ENCODE results near the gene IL22RA1.

IL22RA1 gene

DNA sequence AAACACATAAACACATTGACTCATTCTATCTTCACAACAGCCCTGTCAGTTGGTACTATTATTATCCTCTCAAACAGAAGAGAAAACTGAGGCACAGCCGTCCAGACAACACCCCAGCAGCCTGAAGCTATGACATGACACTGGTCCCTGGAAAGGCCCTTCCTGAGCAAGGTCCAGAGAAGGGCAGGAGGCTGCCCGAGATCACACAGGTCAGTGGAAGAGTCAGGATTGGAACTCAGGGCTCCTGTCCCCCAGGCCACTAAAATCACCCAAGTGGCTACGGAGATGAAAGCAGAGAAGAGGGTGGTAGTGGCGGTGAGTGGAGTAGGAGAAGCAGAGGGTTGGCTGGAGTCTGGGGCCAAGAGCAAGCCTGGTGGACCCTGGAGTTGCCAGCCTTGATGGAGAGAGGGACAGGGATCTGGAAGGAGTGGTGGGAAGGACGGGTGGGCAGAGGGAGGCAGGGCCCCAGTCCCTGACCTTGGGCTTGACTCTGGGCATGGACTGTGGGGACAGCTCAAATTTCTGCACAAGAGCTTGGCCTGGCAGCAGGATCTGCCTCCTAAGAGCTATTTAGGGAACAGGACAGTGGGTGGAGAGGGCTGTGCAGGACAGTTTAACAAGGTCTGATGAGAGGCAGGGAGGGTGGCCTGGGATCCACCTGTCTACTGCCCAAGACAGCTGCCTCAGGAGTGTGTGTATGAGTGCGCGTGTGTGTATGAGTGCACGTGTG is 46.8 kb downstream of the IL22RA1 start:
- no peak for DNase-seq (ENCODE audit: low spot score)

DNA sequence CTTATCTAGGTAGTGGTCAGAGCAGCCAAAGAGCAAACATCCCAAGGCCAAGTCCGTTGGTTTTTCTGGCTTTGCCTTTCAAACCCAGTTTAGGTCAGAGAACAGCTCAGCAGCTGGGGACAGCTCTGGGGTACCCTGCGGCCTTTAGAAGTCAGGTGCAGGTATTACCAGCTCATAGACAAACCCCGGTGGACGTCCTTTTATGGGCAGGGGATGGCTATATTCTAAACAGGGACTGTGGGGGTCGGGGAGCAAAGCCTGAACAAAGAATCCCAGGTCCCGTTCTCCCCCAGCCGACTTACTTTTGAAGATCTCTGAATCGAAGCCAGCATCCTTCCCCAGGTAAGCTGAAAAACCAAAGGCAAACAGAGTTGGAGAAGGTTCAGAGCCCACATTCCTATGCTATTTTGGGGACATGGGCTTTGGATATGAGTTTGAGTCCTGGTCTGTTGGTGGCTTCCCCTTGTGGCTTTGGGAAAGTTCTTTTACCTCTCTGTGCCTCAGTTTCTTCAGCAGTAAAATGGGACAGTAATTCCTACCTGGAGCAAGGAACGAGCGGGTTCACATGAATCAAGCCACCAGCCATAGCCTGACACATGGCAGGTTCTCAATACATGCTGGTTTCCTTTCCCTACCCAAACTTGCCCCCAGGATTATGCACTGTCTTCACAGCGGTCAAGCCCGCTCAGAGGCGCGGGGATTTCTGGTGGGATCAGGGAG is 47.6 kb downstream of the IL22RA1 start:
- DNase-seq (ENCODE audit: low spot score): no peak

DNA sequence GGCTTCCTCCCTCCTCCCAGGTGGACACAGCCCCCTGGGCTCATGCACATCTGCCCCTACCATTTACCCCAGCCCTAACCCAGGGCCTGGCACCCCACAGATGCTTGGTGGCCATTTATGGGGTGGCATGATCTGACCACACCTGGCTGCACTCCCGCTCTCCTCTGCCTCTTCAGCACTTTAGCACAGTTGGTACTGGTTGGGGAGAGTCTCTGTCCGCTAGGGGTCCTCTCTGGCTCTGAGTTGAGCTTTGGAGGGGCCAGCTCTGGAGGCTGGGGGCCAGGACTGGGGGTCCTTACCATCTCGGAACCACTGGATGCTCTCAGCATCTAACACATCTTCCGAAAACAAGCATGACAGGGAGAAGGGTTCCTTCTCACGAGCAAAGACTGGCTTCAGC is 48.4 kb downstream of the IL22RA1 start:
- DNase-seq (ENCODE audit: low spot score): no peak

DNA sequence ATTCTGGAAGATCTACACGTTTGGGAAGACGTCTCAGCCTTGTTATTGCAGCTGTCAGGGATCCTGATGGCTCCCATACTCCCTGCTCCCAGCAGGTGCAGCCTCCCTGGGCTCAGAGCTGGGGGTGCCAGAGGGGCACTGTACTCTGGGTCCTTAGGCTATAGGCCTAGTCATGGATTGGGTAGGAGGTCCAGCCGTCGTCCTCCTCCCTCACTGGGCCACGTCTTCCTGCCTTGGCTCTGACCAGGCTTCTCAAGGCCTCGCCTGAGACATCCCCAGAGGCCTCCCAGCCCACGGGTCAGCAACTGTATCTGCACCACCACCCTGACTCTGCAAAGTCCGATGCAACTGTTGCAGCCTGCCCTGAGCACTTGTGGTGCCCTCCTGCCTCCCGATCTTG is 49.2 kb downstream of the IL22RA1 start:
- no peak for DNase-seq (ENCODE audit: low spot score)

DNA sequence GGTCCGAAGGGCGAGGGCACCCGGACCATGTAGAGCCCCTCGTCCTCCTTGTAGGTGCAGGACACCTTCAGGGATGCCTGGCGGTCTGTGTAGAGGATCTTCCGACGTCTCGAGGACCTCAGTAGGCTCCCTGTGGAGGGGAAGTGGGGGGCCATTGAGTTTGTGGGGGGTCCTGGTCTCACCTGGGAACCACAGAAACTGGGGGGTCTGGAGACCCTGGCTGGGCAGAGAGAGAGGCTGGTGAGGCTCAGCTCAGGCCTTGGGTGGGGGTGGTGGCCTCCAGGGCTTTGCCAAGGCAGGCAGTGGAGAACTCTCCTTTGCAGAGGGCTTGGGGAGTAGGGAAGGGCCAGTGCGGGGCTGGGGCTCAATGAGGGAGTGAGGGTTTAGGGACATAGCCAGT is 50.0 kb downstream of the IL22RA1 start:
- DNase-seq (ENCODE audit: low spot score): no peak

DNA sequence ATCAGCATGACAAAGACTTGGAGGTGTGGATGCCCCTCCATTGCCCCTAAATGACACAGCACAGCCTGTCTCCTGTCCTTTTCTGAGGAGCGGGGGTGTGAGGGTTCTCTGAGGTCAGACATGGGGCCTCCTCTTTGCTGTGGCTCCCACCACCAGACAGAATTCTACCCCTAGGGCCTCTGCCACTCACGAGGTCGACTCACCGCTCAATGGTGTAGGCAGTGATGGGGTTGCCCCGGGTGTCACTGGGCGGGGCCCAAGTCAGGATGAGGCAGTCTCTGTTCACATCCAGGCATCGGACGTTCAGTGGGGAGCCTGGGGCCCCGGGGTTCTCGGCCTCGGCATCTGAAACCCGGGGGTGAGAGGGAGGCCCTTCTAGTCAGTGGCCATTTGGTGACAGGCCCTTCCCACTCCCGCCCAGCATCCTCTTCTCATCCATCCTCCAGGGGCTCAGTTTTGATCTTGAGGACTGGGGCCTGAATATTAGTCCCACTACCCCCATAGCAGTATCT is 50.9 kb downstream of the IL22RA1 start:
- DNase-seq (ENCODE audit: low spot score): no peak

DNA sequence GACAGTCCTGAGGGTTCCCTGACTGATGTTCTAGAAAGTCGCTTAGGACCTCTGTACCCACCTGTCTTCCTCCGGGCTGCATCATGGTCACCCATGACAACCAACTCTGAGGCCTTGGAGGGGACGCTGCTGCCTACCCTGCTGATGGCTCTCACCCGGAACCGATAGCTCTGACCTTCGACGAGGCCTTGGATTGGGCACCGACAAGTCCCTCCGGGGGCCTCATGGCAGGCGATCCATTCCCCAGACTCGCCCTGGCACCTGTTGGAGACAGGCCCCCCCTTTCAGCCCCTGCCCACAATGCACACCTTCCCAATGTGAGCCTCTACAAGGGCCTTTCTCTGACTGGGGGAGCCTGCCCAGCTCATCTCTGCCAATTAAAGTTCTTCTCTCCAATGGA is 52.2 kb downstream of the IL22RA1 start:
- DNase-seq (ENCODE audit: low spot score): no peak

DNA sequence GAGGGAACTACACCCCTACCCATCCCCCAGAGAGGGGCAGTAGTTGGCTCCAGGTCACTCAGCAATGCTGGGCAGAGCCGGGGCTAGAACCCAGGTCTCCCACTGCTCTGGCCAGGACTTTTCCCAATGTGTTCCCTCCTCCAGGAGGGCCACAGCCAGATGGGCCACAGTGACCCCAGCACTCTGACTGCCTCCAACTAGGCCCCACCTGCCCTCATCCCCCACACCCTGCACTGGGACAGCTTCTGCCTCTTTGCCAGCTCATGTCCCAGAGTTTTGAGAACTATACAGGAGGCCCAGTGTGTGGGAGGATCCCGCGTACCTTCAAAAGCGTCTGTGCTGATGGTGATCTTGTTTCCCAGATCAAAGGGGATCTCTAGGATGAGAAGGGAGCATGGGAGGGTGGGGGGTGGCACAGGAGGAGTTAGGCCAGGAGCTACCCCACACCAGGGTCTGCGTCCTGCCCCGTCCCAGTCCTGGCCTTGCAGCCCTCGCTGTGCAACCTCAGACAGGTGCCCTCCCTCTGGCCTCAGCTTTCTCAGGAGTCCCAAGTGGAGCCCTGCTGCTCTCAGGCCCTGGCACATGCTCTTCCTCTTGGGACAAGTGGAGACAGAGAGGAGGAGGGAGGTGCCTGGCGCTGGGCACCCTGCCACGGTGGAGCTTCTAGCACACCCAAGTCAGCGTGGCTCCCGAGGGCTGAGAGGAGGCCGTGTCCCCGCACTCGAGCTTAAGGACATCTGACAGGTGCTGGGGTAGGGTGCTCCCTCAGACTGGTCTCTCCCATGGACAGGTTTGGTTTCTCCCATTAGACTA is 53.0 kb downstream of the IL22RA1 start:
- DNase-seq (ENCODE audit: low spot score): no peak

DNA sequence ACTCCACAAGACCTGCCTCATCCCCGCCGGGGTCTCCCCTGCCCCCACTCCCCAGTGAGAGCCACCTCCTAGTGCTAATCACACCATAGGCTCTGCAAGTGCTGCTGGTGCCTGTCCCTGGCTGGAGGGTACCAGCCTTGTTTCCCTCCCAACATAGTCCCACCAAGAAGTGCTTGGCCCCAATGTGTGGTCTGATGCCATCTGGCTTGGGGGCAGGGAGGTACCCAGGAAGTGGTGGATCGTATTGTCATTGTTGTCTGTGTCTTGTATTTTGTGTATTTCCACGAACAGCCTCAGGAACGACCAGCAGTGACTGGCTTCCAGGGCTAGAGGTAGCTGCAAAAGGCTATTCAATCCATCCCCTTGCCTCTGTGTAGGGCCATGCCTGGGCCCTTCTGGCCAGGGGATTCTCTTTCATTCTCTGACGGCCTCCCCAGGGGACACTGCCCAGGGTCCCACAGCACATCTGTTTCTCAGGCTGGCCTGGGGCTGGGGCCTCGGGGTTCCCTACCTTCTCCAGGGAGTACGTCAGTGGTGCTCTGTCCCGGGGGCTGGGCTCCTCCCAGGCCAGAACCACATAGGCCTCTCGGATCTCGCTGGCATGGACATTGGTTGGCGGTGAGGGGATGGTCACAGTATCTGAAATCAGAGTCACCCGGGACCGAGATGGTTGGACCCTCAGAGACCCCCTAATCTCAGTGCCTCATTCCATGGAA is 53.8 kb downstream of the IL22RA1 start:
- no peak for DNase-seq (ENCODE audit: low spot score)

DNA sequence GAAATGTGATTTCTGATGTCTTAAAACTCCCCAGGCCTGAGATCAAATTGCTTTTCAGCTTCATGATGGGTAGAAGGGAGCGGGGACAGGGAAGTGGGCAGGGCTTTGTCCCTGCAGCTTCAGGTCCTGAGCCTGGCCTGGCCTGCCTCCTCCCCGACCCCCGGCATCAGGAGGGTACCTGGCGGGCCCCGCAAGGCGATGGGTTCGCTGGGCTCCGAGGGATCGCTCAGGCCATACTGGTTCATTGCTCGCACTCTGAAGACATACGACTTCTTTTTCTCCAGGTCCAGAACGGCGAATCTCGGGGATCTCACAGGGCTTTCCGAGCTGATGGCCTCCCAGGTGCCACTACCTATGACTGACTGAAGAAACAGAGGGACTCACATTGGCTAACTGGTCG is 56.5 kb downstream of the IL22RA1 start:
- no peak for DNase-seq (ENCODE audit: low spot score)

DNA sequence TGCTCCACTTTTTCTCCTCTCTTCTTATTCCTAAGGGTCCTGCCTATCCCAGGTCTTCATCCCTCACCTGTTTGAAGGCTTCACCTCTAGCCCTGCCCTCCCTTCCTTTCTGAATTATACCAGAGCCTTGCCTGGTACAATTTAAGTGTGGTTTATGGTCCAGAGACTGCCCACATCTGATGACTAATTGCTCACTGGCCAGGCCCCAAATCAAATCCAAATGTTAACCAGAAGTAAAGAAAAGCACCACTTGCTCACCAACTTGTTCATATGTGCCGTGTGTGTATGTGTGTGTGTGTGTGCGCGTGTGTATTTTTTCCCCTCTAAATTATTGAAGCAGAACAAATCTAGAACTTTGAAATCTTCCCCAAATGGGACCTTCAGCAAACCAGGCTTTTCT is 57.4 kb downstream of the IL22RA1 start:
- DNase-seq (ENCODE audit: low spot score): no peak

DNA sequence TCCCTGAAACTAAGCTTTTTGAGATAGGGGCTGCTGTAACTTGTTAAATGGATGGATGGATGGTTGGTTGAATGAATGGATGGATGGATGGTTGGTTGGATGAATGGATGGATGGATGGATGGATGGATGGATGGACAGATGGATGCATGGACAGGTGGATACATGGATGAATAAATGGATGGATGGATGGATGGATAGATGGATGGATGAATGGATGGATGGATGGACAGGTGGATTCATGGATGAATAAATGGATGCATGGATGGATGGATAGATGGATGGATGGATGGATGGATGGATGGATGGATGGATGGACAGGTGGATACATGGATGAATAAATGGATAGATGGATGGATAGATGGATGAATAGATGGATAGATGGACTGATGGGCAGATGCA is 57.9 kb downstream of the IL22RA1 start:
- no peak for DNase-seq (ENCODE audit: low spot score)

DNA sequence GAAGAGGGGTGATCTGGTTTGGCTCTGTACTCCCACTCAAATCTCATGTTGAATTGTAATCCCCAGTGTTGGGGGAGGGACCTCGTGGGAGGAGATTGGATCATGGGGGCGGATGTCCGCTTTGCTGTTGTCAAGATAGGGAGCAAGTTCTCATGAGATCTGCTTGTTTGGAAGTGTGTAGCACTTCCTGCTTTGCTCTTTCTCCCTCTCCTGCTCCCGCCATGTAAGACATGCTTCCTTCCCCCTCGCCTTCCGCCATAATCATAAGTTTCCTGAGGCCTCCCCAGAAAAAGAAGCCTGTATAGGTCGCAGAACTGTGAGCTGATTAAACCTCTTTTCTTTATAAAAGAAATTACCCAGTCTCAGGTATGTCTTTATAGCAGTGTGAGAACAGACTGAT is 58.9 kb downstream of the IL22RA1 start:
- no peak for DNase-seq (ENCODE audit: low spot score)

DNA sequence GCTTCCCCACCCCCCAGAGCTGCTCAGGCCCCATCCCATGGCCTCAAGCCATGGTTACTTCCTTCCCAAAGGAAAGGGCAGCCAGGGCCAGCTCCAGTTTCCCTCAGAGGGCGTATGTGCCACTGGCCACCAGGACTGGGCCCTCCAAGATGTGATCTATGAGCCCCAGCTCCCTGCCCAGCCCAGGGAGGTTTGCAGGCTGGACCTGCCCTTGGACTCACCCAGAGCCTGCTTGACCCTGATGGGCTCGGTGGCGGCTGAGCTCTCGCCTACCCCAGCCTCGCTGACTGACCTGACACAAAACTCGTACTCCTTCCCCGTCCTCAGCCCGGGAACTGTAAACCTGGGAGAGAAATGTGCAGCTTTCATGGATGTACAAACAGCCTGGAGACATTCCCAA is 60.6 kb downstream of the IL22RA1 start:
- no peak for DNase-seq (ENCODE audit: low spot score)

DNA sequence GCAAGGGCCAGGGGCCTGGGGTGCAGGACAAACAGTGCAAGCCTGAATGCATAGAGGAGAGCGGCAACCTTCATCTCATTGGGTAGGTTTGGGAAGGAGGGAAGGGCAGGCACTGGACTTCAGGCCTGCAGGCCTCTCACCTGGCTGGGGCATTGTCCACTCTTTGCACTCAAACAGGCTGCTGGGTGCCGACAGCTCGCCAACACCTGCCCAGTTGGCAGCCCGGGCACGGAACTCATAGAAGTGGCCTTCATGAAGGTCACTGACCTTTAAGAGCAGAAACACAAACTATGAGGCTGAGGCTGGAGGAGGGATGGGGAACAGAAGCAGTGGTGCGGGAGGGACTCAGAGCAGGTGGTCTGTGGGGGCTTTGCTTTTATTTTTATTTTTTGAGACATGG is 61.8 kb downstream of the IL22RA1 start:
- DNase-seq (ENCODE audit: low spot score): no peak

DNA sequence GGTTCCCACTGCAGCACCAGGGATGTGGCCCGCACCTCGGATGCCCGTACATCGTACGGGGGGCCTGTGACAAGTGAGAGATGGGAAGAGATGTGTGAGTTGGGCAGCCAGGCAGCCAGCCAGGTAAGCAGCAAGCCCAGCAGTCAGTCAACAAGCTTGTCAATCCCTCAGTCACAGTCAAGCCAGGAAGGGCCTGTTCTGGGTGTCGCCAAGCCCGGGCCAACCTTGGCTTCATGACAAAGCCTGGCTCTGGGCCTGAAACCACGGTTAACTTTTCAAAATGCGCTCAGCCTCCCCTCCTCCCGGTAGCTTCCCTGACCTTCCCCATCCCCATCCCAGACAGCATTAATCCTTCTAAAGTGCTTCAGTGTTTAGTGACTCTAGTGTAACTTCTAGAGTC is 62.8 kb downstream of the IL22RA1 start:
- DNase-seq (ENCODE audit: low spot score): no peak

DNA sequence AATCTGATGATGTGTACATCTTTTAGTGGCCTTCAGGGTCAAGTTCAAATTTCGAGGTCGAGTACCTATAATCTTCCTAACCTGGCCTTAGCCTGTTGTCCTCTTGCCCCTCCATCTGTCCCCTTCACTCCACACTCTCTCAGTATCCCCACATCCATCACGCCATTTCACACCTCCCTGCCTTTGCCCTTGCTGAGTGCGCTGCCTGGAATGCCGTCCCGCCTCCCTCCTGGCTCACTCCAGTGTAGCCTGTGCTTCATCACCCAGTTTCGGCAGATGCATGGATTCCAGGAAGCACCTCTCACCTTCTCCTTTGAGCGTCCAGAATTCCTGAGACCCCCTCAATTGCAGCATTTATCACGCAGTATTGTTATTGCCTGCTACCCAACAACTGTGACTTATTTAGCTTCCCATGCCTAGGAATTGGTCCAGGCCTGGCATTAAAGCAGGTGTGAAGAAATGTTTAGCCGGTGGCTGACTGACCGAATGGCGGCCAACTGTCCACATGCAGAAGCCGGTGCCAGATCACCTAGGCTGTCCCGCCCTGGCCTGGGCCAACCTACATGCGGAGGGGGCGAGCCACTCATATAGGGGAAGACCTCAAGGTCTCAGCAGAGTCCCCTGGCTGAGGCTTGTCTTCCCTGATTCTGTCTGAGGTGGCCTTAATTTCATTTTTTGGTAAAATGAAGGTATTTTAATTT is 65.5 kb downstream of the IL22RA1 start:
- DNase-seq (ENCODE audit: low spot score): no peak

DNA sequence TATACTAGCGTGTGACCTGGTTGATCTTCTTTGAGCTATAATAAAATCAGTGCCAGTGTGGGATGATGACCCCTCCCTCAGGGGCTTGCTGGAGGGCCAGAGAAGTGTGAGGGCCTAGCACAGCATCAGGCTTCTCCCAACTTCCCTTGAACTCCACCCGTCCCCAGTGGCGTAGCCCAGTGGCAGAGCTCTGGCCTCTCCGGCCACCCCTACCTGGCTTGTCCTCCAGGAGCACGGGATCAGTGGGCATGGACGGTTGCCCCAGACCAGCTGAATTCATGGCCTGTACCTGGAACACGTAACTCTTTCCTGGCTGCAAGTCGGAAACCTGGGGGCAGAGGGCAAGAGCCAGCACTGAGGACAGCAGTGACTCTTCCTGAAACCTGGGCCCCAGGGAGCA is 67.0 kb downstream of the IL22RA1 start:
- DNase-seq (ENCODE audit: low spot score): no peak

DNA sequence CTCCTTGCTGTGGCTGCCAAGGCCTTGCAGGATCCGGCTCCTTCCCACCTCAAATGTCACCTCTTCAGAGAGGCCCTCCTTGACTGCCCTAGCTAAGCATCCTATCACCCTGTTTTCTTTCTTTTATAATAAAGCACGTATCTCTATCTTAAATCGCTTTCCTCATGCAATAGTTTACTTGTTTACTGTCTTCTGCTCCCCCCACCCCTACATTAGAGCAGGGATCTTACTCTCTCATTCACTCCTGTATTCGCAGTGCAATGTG is 67.4 kb downstream of the IL22RA1 start:
- no peak for DNase-seq (ENCODE audit: low spot score)

DNA sequence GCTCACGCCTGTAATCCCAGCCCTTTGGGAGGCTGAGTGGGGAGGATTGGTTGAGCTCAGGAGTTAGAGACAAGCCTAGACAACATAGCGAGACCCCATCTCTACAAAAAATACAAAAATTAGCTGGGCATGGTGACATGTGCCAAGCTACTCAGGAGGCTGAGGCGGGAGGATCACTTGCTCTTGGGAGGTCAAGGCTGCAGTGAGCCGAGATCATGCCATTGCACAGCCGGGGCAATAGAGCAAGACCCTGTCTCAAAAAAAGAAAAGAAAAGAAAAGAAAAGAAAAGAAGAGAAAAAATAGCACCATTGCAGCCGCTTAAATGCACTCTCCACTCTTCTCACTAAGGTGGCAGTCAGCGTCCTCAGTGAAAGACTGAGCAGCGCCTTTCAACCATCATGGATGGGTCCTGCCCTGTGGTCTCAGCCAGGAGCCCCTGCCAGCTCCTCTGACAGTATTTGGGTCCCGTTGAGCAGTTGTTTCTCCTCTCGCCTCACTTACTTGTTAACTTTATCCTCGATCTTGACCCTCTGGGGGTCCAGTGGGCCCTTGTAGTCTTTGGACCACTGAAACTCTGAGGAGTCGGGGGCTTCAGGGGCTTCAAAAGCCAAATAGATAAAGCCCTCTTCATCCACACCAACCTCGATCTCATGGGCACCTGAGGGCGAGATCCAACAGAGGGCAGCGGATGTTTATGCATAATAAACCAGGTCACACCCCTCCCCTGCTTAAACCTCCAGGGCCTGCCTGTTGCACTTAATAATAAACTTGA is 67.9 kb downstream of the IL22RA1 start:
- no peak for DNase-seq (ENCODE audit: low spot score)

DNA sequence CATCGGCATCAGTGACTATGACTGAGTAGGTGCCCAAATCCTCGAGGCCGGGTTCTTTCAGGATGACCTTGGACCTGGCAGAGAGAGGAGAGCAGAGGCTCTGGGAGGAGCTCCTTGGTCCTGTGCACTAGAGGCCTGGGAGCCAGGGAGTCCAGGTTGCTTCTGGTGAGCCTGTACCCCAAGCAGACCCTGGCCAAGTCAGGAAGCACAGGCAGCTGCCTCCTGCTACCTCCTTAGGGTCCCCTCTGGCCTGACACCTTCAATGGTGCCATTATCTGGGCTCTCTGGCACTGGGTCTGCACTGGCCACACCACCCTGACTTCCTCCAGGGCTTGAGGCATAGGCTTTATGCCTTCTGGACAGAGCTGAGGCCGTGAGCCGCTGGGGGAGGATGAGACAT is 68.7 kb downstream of the IL22RA1 start:
- no peak for DNase-seq (ENCODE audit: low spot score)

All from hepatic stellate cell (primary cell).